GM21717 (cell line): ENCODE measurements around the gene TWF1.
"Not testable (repeated sequence)": the region's sequence is repeated elsewhere in the genome, so short reads cannot be mapped to it uniquely, and the experiment has no call there.

Source experiments
- ATAC-seq: cut with Tn5 transposase; IDR thresholded peaks from one replicate; pipeline ENCODE4 v1.9.1; 2021; ENCODE audit warnings: mild to moderate bottlenecking, moderate library complexity; ENCODE audit not compliant: unreplicated experiment

Gene TWF1

GRCh38 chr12:43806737-43807072, 588 bp upstream of the TWF1 start:
- ATAC-seq = no peak

GRCh38 chr12:43805149-43805859, 813 bp downstream of the TWF1 start:
- ATAC-seq = no peak

GRCh38 chr12:43797561-43798217, 8.4 kb downstream of the TWF1 start:
- ATAC-seq = no peak

GRCh38 chr12:43795716-43796280, 10.3 kb downstream of the TWF1 start:
- ATAC-seq = peak; percentile 52

GRCh38 chr12:43789941-43790340, 16.2 kb downstream of the TWF1 start:
- no peak for ATAC-seq

- ATAC-seq = no peak
Observed at GRCh38 chr12:43786899-43787693, 19.0 kb downstream of the TWF1 start.

- no peak for ATAC-seq
Observed at GRCh38 chr12:43776498-43776897, 29.6 kb downstream of the TWF1 start.

- no peak for ATAC-seq
Observed at GRCh38 chr12:43766291-43766690, 39.8 kb downstream of the TWF1 start.

GRCh38 chr12:43764528-43764927, 41.6 kb downstream of the TWF1 start:
- no peak for ATAC-seq

- ATAC-seq = no peak
Observed at GRCh38 chr12:43763769-43764168, 42.3 kb downstream of the TWF1 start.

- ATAC-seq = no peak
Observed at GRCh38 chr12:43762596-43762995, 43.5 kb downstream of the TWF1 start.

GRCh38 chr12:43761500-43761899, 44.6 kb downstream of the TWF1 start:
- no peak for ATAC-seq

GRCh38 chr12:43760396-43760795, 45.7 kb downstream of the TWF1 start:
- no peak for ATAC-seq

GRCh38 chr12:43758728-43759563, 47.2 kb downstream of the TWF1 start, which contains the start of the genes IRAK4 and PUS7L:
TSS of gene IRAK4 (plus strand) at chr12:43758951. CDS start at chr12:43768112, 9,161 bp downstream.
TSS of gene PUS7L (minus strand) at chr12:43758790. CDS start at chr12:43755245, 3,545 bp downstream.
- peak; percentile 98 for ATAC-seq

GRCh38 chr12:43758247-43758727, 47.8 kb downstream of the TWF1 start:
- peak; percentile 7 for ATAC-seq

GRCh38 chr12:43754015-43754414, 52.1 kb downstream of the TWF1 start:
- ATAC-seq = no peak

GRCh38 chr12:43751360-43751759, 54.8 kb downstream of the TWF1 start:
- ATAC-seq = not testable (repeated sequence)

GRCh38 chr12:43750814-43751213, 55.3 kb downstream of the TWF1 start:
- ATAC-seq = no peak

- ATAC-seq = no peak
Observed at GRCh38 chr12:43749016-43749415, 57.1 kb downstream of the TWF1 start.

GRCh38 chr12:43744826-43745225, 61.3 kb downstream of the TWF1 start:
- no peak for ATAC-seq
